Medulla oblongata (tissue), 1 donor: ENCODE data around the gene SHLD2.
"Not testable (repeated sequence)": the region's sequence is repeated elsewhere in the genome, so short reads cannot be mapped to it uniquely, and the experiment has no call there.

Experiments
- DNase-seq: peaks from one replicate; pipeline ENCODE4 v3.0.0-alpha.2; 2015; ENCODE audit errors: extremely low spot score

SHLD2 gene, protein sequence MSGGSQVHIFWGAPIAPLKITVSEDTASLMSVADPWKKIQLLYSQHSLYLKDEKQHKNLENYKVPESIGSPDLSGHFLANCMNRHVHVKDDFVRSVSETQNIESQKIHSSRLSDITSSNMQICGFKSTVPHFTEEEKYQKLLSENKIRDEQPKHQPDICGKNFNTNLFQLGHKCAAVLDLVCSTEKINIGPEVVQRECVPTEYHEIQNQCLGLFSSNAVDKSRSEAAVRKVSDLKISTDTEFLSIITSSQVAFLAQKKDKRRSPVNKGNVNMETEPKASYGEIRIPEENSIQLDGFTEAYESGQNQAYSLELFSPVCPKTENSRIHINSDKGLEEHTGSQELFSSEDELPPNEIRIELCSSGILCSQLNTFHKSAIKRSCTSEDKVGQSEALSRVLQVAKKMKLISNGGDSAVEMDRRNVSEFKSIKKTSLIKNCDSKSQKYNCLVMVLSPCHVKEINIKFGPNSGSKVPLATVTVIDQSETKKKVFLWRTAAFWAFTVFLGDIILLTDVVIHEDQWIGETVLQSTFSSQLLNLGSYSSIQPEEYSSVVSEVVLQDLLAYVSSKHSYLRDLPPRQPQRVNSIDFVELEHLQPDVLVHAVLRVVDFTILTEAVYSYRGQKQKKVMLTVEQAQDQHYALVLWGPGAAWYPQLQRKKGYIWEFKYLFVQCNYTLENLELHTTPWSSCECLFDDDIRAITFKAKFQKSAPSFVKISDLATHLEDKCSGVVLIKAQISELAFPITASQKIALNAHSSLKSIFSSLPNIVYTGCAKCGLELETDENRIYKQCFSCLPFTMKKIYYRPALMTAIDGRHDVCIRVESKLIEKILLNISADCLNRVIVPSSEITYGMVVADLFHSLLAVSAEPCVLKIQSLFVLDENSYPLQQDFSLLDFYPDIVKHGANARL

DNA sequence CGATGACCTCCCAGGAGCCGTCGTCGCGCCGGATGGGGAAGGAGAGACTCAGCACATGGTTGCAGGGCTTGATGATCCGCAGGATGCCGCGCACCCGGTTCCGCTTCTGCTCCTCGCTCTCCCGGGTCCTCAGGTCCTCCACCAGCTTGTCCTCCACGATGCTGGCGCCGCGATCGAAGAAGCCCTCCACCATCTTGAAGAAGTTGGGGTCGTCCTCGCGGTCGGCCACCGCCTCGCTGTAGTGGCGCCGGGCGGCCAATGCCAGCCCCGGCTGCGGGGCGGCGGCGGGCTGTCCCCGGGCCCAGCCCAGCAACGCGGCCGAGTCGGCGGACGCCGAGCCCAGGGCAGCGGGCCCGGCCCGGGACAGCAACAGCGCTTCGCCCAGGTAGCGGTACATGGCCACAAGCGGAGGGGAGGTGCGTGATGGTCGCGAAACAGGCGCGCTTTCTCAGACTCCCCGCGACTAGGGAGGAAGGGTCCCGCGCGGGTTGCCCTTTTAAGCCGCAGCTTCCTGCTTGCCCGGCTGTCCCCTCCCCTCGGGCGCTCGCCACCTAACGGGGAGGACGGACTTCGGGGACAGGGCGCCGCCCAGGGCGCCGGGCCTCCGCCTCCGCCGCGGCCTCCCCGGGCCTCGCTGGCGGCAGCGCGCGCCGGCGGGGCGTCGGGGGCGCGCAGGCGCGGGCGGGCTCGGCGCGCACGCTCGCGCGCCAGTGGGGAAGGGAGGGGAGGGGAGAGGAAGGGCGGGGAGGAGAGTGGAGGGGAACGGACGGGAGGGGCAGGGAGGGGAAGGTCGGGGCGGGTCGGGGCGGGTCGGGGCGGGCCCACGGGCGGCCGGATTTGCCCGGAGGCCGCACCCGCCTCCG, at the start of gene SHLD2, which contains the start of gene GLUD1:
SHLD2 (plus strand) TSS at position 834 of the 863 bp plus-strand sequence. CDS start 56,149 bp downstream, outside the sequence.
GLUD1 (minus strand) TSS at position 471 of the 863 bp plus-strand sequence; CDS start at position 397, 74 bp downstream.
- DNase-seq = peak; percentile 94

DNA sequence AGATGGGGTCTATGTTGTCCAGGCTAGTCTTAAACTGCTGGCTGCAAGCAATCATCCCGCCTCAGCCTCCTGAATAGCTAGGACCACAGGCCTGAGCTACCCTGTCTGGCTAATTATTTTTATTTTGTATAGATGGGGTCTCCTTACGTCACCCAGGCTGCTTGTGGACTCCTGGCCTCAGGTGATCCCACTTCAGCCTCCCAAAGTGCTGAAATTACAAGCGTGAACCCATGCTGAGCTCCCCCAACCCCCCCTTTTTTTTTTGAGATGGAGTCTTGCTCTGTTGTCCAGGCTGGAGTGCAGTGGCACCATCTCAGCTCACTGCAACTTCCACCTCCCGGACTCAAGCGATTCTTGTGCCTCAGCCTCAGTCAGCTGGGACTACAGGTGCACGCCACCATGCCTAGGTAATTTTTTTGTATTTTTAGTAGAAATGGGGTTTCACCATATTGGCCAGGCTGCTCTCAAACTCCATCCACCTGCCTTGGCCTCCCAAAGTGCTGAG, 49.5 kb upstream of the SHLD2 start:
- no peak for DNase-seq

DNA sequence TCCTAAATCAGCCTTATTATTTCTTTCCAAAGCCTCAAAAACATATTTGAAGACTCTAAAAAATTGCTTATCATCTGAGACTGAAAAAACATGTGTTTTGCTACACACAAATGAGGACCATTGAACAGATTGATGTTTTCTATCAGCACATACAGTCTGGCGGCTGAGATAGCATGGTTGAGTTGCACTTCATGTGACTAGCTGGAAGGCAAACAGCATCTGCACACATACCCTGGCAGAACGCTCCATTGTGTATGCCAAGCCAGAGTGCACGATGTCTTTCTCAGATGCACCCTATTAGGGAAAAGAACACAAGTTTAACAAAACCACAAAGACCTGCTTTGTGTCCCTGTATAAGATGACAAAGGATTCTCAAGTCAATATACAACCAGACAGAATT, 41.9 kb upstream of the SHLD2 start:
- peak; percentile 86 for DNase-seq

DNA sequence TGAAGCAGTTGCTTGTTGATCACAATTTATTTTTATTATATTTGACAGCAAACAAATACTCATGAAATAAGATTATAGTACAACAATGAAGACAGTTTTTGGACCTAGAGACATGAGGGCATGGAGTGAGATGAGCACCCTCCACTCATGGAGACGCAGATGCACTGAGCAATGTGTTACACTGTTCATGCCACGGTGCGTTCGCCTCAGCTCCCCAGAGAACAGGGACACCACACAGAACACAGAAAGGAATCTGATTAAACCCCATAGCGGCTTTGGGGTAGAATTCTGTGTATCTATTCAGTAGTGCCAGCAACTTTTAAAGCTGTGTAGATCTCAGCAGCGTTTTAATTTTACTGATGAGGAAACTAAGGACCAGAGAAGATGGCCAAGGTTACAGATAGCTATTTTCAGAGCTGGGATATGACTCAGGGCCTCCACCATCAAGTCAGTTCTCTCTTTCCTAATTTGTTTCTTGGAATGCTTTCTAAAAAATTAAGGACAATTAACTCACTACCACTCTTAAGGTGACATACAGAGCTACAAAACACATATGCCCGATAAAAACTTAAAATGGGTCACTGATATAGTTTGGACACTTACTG, 41.3 kb upstream of the SHLD2 start:
- peak; percentile 50 for DNase-seq

DNA sequence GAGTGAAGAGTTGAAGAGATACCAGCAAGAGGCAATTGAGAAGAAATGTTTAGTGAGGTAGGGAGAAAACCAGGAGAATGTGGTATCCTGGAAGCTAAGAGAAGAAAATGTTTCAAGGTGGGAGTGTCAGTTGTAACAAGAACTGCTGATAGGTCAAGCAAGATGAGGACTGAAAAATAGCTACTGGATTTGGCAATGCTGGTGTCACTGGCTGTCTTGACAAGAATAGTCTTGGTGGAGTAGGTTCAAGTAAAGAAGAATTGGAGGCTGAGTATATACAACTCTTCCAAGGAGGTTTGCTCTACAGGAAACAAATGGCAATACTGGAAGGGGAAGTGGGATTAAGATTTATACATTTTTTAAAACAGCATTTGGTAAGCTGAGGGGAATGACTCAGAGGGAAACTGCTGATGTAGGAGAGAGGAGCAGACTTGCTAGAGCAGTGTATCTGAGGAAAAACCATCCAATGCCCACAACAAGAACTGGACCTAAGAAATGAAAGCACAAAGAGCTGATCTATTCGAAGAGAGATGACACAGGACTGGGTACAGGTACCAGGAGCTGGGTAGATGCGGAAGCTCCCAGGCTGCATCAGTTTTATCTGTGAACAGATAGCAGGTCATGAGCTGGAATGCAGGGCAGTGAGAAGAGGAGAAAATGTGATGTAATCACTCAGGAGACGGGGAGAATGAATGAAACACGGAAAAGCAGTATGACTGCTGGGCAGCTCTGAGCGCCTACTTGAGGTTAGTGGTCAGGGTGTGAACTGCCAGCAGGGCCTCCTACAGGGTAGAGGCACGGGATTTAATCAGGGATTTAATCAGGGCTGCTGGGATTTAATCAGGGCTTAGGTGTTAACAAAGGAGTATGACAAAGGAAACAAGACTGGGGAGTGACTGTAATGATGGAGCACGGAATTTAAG, 40.4 kb upstream of the SHLD2 start:
- DNase-seq = peak; percentile 61

DNA sequence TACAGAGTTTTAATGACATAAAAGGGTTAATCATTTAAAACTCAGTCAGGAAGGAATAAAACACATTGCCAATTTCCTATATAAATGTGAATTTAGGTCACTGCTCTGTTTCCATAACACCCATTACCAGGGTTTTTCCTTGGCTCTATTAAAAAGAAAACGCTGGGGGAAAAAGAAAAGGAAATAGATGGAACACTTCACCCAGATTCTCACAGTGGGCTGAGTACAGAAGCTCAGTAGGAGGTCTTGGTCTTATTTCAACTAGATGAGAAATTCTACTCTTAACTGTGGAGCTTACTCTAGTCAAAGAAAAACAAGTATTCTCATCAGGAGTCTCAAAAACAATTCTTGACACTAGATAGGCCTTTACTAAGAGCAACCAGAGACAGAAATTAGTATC, 36.8 kb upstream of the SHLD2 start:
- peak; percentile 66 for DNase-seq

DNA sequence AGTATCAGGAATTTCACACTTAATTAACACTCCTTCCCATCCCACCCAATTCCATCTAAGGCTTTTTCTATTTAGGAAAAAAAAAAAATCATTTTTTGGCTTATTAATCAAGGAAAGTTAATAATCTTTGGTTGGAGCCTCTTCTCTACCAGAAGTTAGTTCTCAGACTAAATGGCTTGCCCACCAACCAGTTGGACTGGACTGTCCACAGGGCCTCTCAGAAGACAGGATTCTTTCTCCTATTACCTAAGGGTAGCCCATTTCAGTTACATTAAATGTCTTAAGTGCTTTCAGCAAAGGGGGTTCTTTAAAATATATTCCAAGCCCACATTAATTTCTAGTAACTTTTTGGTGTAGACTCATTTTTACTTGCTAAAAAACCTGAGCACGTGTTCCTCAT, 35.6 kb upstream of the SHLD2 start:
- no peak for DNase-seq

DNA sequence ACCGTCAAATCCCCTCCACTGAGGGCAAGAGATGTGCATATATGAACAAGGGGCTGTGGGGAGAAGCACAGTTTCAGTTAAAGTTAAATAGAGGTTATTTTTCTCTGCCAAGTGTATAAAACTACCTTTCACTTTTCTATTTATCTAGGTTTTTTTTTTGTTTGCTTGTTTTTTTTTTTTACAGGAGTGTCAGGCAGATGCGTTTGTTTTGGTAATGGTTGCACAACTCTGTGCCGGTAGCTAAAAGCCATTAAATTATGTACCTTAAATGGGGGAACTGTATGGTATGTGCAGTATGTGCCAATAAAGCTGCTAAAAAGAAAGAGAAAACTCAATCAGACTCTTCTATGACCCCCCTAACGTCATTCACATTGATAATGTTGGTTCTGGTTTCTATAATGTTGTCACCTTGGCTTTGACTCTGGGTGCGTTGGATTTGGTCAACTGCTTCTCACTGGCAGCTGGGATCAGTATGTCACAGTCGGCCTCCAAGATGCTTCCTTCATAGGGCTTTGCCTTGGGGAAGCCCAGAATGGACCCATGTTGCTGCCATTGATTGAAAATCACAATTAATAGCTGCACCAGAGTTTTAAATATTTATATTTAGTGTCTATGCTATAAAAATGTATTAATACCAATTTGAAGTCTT, 34.6 kb upstream of the SHLD2 start:
- DNase-seq = no peak

DNA sequence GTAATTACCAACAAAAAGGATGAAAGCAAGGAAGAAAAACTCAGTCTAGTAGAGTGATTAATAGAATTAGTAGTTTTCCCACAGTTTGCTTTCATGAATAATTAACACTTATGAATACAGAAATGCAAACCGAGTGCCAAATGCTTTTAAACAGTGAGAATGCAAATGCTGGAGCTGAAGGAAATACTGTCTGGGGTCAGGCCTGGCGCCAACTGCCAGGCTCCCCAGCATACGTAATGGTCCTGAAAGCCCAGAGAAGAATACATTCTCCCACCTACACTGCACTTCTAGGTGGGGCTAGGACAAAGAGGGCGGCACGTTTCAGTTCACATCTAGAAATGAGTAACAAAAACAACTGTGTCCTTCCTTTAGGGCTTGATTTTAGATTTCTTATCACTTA, 30.4 kb upstream of the SHLD2 start:
- peak; percentile 71 for DNase-seq

DNA sequence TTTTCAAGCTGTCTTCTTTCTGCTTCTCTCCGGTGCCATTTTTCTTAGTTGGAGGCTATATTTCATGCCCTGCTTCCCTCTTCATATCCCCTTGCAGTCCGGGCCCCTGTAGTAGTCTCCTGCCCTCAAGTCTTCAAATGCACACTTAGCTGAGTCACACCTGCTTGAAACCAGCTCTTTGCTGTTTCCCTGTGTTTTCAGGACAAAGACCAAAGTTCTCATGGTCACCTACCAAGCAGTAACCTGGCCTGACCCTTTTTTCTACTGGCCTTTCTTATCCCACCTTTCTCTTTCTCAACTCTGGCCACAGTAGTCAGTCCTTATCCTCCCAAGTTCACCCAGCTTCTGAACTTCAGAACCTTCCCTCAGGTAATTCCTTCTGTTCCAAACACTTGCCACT, 28.8 kb upstream of the SHLD2 start:
- DNase-seq = no peak

DNA sequence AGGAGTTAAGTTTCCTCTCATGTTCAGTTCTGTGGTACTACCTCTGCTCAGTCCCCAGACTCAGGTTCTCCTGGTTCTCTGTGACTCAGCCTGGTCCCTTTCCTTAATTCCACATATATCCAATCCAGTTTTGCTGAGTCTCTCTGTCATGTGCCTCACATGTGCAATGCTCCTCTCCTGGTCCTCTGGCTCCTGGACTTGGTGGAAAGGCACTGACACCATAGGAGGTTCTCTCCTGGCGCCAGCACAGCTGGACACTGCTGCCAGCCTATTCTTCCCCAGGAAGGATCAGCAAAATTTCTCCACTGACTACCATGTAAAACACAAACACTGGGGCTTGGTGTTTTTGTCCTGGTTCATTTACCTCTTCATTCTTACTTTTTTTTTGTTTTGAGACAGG, 28.1 kb upstream of the SHLD2 start:
- DNase-seq = no peak

DNA sequence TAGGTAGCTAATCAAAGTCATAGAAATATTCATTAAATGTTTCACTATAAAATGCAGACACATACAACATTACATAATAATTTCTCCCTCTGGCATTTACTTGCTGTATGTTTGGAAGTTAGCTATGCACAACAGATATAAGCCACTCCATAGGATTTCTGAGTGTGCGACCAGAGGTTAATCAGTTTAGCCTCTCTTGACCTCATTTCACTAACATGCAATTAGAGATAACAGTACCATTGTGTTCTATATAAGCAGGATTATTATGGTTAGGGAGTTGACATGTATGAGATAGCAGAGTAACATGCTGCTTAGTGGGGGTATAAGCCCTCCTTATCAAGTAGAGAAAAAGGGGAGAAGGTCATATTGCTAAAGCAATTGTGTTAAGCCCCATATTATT, 26.7 kb upstream of the SHLD2 start:
- no peak for DNase-seq

DNA sequence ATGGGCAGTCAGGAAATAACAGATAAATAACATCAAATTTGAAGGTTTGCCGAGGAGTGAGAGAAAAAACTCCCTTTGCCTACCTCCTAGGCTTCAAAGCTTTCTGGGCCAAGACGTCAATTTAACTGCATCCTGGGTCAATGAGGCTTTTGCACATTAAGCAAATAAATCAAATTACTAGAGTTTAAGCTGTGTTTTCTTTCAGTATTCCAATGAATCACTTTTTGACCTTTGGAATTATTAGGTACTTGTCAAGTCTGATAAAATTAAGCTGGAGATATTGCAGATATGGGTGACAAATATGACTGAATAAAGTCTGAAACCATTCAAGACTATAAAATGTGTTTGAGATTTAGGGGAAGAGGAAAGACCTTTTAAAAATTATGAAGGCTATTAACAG, 22.6 kb upstream of the SHLD2 start:
- DNase-seq = no peak

DNA sequence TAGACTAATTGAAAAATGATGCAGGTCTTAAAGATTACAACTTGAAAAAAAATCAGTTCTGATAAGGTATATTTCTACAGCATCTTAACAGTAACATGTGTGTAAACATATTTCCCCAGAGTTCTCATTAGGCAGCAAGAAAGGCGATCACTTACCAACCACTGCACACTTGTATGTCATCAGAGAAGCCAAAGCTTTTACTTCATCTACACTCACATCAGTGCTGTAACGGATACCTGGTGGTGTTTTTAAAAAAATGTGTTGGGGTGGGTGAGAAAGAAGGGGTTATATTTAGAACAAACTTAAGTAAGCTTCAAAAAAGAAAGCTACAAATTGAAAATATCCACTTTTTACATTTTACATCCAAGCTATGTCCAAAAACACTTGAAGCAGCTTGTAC, 18.6 kb upstream of the SHLD2 start:
- DNase-seq = not testable (repeated sequence)

DNA sequence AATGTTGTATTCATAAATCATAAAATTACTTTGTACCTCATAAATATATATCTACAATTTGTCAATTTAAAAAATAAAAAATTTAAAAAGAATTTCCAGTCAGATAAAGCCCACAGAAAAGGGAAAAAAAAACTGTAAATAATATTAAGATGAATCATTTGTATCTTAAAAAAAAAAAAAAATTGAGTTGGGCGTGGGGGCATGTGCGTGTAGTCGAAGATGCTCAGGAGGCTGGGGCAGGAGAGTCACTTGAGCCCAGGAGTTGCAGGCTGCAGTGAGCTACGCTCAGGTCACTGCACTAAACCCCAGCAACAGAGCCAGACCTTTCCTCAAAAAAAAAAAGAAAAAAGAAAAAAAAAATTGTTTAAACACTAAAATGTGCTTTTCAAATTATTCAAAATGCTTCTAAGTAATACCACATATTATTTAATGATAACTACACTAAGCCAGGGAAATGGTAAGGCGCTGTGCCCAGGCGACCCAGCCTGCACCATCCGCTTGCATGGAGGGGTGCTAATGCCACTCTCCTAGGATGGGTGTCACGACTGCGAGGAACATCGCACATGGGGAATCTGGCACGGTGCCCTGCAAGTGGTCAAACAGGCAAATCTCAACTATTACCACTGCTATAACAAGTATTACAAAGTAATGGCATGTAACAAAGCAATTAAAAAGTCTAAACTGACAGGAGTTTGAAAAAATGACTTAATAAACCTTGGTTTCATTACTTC, 15.7 kb upstream of the SHLD2 start:
- DNase-seq = no peak

DNA sequence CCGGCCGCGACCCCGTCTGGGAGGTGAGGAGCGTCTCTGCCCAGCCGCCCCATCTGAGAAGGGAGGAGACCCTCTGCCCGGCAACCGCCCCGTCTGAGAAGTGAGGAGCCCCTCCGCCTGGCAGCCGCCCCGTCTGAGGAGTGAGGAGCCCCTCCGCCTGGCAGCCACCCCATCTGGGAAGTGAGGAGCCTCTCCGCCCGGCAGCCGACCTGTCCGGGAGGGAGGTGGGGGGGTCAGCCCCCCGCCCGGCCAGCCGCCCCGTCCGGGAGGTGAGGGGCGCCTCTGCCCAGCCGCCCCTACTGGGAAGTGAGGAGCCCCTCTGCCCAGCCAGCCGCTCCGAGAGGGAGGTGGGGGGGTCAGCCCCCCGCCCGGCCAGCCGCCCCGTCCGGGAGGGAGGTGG, 14.4 kb upstream of the SHLD2 start:
- DNase-seq = not testable (repeated sequence)

DNA sequence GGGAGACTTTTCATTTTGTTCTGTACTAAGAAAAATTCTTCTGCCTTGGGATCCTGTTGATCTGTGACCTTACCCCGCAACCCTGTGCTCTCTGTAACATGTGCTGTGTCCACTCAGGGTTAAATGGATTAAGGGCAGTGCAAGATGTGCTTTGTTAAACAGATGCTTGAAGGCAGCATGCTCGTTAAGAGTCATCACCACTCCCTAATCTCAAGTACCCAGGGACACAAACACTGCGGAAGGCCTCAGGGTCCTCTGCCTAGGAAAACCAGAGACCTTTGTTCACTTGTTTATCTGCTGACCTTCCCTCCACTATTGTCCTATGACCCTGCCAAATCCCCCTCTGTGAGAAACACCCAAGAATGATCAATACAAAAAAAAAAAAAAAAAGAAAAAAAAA, 13.4 kb upstream of the SHLD2 start:
- DNase-seq = not testable (repeated sequence)

DNA sequence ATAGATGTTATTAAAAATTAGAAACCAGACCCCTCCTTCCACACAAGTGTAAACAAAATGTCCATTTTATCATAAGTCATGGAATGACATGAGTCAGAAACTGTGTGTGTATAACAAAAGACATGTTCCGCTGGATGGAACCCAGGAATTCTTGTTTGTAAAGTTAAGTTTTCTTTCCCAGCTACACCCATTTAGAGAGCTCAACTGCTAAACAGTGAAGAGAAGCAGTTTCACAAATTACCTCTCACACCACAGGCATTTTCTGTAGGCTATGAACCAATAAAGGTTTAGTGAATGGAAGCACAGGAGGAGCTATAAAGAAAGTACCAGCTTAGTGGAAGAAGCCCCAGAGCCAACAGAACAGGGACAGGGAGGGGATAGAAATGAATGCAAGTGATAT, 12.8 kb upstream of the SHLD2 start:
- DNase-seq = not testable (repeated sequence)
